ENCODE measurements around the gene CDCA5.

- TF ChIP-seq CTCF (conservative IDR thresholded peaks at IDR 0.05 in 1 of 2, IDR thresholded peaks at IDR 0.05 in 1 of 2; ENCODE audit: low read depth in 1 of 2, low read length in 2 of 2) (no peak), EZH2 (IDR thresholded peaks at IDR 0.05; ENCODE audit: low read length, missing control alignments) (no peak)
Measured at GRCh38 chr11:65063532-65063931, 20.3 kb downstream of the CDCA5 start.

Data from fibroblast of lung (primary cell).